Bronchial epithelial cell (primary cell): ENCODE data around the gene POLR3F. TPM values are rescaled to one million over a fixed set of nuclear protein-coding genes. Genes with fewer than 3 reads are reported as not detected.

Source experiments
- DNase-seq: peaks from one replicate; pipeline ENCODE4 v3.0.0-alpha.2; 2010; ENCODE audit warnings: low read depth
- FAIRE-seq: peaks from 2 replicates; lab custom pipeline; 2011; peaks lifted over from hg19 to GRCh38; lab: Jason Lieb, UNC
- H3K27me3 ChIP-seq: 2 replicates; pipeline ENCODE4 v1.5.1; 2011; ENCODE audit warnings: low read length; ENCODE audit not compliant: control insufficient read depth, insufficient read depth
- H3K36me3 ChIP-seq: 2 replicates; pipeline ENCODE4 v1.5.1; 2011; ENCODE audit warnings: low read length; ENCODE audit not compliant: control insufficient read depth, insufficient read depth
- H3K4me3 ChIP-seq: 2 replicates; pipeline ENCODE4 v1.5.1; 2011; ENCODE audit warnings: mild to moderate bottlenecking, low read depth, low read length, control low read depth
- total RNA-seq: library from RNA; depleted of rRNA; stranded (reverse); fragments of >200 nt; gene quantifications from 2 replicates; pipeline ENCODE4 v1.2.1, GENCODE V29; 2014
- TF ChIP-seq, protein P1 (sequence below): IDR thresholded peaks from 2 replicates; pipeline ENCODE4 v1.5.1; 2011; ENCODE audit warnings: mild to moderate bottlenecking, moderate library complexity, low read length, control low read depth, inconsistent platforms; ENCODE audit not compliant: insufficient read depth, severe bottlenecking

The POLR3F gene
- total RNA-seq, 1 donor from 2014 or later: 6.3 TPM

DNA sequence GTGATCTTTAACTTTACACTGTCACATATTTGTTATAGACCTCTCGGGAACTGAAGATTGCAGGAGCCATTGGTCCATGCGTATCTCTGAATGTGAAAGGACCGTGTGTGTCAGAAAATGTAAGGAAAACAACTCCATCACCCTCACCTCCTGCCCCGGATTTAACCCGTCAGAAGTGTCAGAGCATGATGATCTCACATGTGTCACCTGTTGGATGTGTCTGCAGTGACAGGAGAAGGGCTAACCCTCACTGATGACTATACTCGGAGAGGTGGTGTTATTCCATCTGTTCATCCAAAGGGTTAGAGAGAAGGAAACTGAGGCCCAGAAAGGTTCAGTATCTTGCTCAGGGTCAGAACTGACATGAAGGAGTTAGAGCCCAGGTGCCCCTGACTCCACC, 65.4 kb downstream of the POLR3F start:
- FAIRE-seq (no peak), DNase-seq (no peak)
- H3K4me3 ChIP-seq: no peak overlapping the region
- H3K27me3 ChIP-seq: no peaks in the 10 kb centered on the region
- peaks cover 29% of the 10 kb centered on the region for H3K36me3 ChIP-seq
- TF ChIP-seq, protein P1, sequence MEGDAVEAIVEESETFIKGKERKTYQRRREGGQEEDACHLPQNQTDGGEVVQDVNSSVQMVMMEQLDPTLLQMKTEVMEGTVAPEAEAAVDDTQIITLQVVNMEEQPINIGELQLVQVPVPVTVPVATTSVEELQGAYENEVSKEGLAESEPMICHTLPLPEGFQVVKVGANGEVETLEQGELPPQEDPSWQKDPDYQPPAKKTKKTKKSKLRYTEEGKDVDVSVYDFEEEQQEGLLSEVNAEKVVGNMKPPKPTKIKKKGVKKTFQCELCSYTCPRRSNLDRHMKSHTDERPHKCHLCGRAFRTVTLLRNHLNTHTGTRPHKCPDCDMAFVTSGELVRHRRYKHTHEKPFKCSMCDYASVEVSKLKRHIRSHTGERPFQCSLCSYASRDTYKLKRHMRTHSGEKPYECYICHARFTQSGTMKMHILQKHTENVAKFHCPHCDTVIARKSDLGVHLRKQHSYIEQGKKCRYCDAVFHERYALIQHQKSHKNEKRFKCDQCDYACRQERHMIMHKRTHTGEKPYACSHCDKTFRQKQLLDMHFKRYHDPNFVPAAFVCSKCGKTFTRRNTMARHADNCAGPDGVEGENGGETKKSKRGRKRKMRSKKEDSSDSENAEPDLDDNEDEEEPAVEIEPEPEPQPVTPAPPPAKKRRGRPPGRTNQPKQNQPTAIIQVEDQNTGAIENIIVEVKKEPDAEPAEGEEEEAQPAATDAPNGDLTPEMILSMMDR: no peak

DNA sequence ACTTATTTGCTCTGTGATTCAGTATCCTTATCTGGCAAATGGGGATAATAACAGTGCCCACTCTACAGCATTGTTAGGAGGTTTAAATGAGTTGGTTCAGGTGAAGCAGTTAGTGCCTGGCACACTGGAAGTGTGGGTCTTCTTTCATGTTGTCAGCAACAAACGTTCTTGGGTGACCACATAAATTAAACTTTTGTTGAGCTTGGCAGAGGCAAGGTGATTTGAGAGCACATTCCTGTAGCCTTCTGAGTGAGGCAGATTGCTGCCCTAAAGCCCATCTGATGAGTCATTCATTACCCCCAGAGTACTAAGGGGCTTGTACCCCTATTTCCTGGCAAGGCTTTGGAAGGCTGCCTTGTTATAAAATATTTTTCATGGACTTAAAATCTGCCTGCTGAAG, 66.3 kb downstream of the POLR3F start:
- TF ChIP-seq, protein P1: no peak
- FAIRE-seq: no peak
- Histone ChIP-seq H3K36me3 (peaks cover 26% of the 10 kb centered on the region), H3K4me3 (no peak overlapping the region), H3K27me3 (no peaks in the 10 kb centered on the region)
- DNase-seq: no peak

DNA sequence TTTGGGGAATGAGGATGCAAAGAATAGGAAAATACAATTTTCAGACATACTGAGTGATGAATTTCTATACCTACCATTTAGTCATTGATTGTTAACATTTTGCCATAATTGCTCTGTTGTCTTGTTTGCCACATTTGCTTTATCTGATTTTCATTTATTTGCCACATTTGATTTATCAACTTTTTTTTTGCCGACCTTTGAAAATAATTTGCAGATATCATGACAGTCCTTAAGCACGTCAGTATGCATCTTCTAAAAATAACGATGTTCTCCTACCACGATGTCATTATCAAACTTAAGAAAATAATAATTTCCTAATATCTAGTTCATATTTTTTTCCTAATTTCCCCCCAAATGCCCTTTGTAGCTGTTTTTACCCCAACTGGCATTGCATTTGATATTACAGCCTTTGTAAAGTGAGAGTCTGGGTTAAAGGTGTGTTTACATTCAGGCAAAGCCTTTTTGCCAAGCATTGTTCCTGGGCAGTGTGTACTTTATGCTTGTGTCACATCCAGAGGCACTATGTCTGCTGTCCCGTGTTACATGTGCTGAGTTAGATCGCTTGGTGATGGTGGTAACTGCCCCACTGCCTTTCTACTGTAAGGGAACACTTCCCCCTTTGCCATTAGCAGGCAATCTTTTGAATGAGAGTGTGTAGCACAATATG, 66.9 kb downstream of the POLR3F start:
- FAIRE-seq (no peak), DNase-seq (no peak)
- Histone ChIP-seq H3K4me3 (no peak overlapping the region), H3K27me3 (no peaks in the 10 kb centered on the region), H3K36me3 (peaks cover 23% of the 10 kb centered on the region)
- TF ChIP-seq, protein P1: no peak

Other genes starting within 250 kb of the POLR3F start
- 30.8 and 33.3 TPM in 2 replicates for gene ZNF133, start 178.9 kb upstream of the POLR3F start, total RNA-seq
- 0.26 and 0.64 TPM in 2 replicates for gene DZANK1, start 360 bp upstream of the POLR3F start, total RNA-seq
- gene RBBP9, start 29.8 kb downstream of the POLR3F start, total RNA-seq: 12.0 and 18.2 TPM in 2 replicates
- gene SEC23B, start 40.5 kb downstream of the POLR3F start, total RNA-seq: 81.6 and 119 TPM in 2 replicates
- gene SMIM26, start 100.0 kb downstream of the POLR3F start, total RNA-seq: 108 and 186 TPM in 2 replicates
- 197 and 241 TPM in 2 replicates for gene DTD1, start 120.7 kb downstream of the POLR3F start, total RNA-seq